Bronchial epithelial cell (primary cell): Measurements from ENCODE around the gene MORN4. TPM values are rescaled to one million over a fixed set of nuclear protein-coding genes. Genes with fewer than 3 reads are reported as not detected.

Experiments used
- DNase-seq: peaks from one replicate; pipeline ENCODE4 v3.0.0-alpha.2; 2010; ENCODE audit warnings: low read depth
- FAIRE-seq: peaks from 2 replicates; lab custom pipeline; 2011; peaks lifted over from hg19 to GRCh38; lab: Jason Lieb, UNC
- H3K27me3 ChIP-seq: 2 replicates; pipeline ENCODE4 v1.5.1; 2011; ENCODE audit warnings: low read length; ENCODE audit not compliant: control insufficient read depth, insufficient read depth
- H3K36me3 ChIP-seq: 2 replicates; pipeline ENCODE4 v1.5.1; 2011; ENCODE audit warnings: low read length; ENCODE audit not compliant: control insufficient read depth, insufficient read depth
- H3K4me3 ChIP-seq: 2 replicates; pipeline ENCODE4 v1.5.1; 2011; ENCODE audit warnings: mild to moderate bottlenecking, low read depth, low read length, control low read depth
- total RNA-seq: library from RNA; depleted of rRNA; stranded (reverse); fragments of >200 nt; gene quantifications from 2 replicates; pipeline ENCODE4 v1.2.1, GENCODE V29; 2014
- TF ChIP-seq, protein P1 (sequence below): IDR thresholded peaks from 2 replicates; pipeline ENCODE4 v1.5.1; 2011; ENCODE audit warnings: mild to moderate bottlenecking, moderate library complexity, low read length, control low read depth, inconsistent platforms; ENCODE audit not compliant: insufficient read depth, severe bottlenecking

Gene MORN4
- total RNA-seq, 1 donor from 2014 or later, result 7.1 TPM

DNA sequence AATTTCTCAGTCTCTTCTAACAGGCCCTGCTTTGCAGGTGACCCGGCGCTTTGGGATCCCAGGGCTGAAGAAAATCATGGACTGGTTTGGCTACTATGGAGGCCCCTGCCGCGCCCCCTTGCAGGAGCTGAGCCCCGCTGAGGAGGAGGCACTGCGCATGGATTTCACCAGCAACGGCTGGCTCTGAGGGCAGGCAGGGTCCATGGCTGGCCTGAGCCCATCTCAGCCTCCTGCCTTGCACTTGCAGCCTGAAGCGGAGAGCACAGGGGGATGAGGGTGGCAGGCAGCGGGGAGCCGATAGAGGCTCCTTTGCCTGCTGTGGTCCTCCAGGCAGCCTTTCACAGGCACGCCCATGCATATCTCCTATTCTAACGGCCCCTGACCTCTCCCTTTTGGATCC, 21.8 kb downstream of the MORN4 start:
- H3K36me3 ChIP-seq, result peaks cover 3% of the 10 kb centered on the region

DNA sequence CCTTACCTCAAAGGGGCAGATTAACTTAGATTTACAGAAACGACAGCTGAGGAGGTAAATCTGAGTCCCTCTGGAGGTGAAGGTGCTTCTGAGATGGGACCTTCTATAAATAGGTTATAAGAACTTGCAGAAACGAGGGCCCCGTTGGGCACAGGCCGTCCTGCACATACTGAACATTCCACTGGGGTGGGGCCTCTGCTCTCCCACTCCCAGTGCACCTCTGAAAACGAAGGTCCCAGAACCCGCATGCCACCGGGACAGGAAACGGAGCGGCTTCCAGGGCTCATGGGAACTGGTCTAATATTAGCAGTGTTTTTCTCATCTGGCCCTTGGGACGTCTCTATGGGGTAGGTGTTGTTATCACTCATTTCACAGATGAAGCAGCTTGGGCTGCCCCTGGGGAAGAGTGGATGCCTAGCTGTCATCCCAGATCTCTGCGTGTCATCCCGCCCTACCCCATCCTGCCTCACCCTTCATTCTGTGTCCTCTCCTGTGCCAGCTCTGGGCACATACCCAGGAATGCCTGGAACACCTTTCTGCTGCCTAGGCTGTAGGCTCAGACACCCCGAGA, 24.2 kb downstream of the MORN4 start:
- Histone ChIP-seq H3K36me3 (no peaks in the 10 kb centered on the region), H3K27me3 (no peaks in the 10 kb centered on the region), H3K4me3 (no peak overlapping the region)
- DNase-seq, result no peak
- no peak for FAIRE-seq
- TF ChIP-seq, protein P1, sequence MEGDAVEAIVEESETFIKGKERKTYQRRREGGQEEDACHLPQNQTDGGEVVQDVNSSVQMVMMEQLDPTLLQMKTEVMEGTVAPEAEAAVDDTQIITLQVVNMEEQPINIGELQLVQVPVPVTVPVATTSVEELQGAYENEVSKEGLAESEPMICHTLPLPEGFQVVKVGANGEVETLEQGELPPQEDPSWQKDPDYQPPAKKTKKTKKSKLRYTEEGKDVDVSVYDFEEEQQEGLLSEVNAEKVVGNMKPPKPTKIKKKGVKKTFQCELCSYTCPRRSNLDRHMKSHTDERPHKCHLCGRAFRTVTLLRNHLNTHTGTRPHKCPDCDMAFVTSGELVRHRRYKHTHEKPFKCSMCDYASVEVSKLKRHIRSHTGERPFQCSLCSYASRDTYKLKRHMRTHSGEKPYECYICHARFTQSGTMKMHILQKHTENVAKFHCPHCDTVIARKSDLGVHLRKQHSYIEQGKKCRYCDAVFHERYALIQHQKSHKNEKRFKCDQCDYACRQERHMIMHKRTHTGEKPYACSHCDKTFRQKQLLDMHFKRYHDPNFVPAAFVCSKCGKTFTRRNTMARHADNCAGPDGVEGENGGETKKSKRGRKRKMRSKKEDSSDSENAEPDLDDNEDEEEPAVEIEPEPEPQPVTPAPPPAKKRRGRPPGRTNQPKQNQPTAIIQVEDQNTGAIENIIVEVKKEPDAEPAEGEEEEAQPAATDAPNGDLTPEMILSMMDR, result no peak

More for the DNA sequence above, 21.8 kb downstream of the MORN4 start:
- FAIRE-seq, result no peak
- TF ChIP-seq, protein P1, result no peak
- no peak overlapping the region for H3K4me3 ChIP-seq
- no peak for DNase-seq
- no peaks in the 10 kb centered on the region for H3K27me3 ChIP-seq

DNA sequence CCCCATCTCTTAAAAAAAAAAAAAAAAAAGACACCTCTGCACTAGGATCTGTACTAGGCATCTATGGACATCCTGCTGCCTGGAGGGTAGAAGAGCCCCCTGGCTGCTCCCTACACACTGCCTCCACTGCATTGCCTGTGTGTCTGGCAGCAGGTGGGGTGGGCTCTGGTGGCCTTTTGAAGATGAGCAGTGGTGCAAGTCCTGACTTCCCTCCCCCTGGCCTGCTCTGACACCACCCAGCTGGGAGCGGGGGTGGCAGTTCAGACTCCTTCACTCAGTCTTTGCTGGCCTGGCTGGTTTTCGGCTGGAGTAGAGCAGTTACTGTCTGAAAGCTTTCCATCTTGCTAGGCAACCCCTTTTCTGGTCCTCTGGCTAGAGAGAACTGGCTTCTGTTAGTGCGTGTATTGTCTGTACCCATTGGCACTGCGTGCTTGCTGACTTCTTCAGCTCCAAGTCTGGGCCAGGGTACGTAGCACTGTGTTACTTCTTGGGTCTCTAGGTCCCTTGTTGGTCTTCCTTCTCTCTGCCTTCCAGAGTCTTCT, 26.1 kb downstream of the MORN4 start:
- no peak for FAIRE-seq
- Histone ChIP-seq H3K36me3 (no peaks in the 10 kb centered on the region), H3K4me3 (no peak overlapping the region), H3K27me3 (no peaks in the 10 kb centered on the region)
- TF ChIP-seq, protein P1, result no peak
- DNase-seq, result no peak

DNA sequence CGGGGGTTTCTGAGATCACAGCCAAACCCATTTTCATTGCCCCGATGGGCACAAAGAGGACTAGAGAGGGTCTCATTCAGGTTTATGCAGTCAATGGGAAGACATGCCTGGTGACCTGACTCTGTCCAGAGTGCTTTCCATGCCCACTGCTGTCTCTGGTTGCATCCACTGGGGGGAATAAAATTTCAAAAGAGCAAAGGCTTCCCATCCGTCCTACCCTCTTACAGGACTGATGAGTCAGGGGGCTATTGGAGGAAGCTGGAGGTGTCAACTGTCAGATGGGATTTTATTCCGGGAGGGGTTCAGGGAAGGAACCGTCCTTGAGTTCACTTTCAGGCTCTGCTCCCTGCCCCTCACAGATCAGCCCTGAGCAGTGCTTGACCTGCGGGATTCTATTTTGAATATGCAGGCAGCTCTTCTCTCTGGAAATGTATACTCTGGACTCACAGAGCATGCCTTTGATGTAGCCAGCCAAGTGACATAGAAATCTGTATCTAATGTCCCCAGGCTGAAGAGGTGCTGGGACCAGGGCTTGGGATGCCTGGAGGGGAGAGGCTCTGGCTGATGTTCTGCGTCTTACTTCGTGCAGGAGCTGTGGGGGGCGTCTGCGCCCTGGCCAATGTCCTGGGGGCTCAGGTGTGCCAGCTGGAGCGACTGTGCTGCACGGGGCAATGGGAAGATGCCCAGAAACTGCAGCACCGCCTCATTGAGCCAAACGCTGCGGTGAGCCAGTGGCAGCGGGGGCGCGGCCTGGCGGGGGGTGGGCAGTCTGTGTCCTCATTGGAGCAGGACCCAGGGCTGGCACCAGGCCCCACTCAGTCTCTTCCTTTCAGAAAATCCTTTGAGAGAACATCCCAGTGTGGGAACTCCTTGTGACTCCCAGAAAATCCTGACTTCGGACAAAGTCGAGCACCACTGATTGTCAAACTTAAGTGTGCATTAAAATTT, 31.8 kb downstream of the MORN4 start:
- Histone ChIP-seq H3K36me3 (no peaks in the 10 kb centered on the region), H3K27me3 (no peaks in the 10 kb centered on the region), H3K4me3 (no peak overlapping the region)
- TF ChIP-seq, protein P1, result no peak
- FAIRE-seq (no peak), DNase-seq (no peak)

DNA sequence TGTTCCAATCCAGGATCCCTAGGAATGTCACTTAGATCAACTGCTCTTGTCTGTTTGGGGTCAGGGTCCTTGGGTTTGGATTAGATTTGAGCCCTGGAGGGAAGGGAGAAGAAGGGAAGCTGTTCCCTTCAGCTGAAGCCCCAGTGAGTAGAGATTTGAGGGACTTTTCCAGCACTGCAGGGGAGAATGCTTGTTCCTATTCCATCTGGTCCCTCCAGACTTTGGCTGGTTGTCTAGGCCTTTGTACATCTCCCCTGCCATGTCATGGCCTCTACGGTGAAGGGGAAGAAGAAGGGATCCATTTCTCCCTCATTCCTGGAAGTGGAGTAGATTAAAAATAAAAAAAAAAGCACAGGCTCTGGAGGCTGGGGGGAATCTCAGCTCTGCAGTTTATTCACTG, 32.7 kb downstream of the MORN4 start:
- Histone ChIP-seq H3K27me3 (no peaks in the 10 kb centered on the region), H3K36me3 (no peaks in the 10 kb centered on the region), H3K4me3 (no peak overlapping the region)
- TF ChIP-seq, protein P1, result no peak
- DNase-seq, result no peak
- FAIRE-seq, result no peak
